ENCODE data around the gene LRRC10B.

The LRRC10B gene

DNA sequence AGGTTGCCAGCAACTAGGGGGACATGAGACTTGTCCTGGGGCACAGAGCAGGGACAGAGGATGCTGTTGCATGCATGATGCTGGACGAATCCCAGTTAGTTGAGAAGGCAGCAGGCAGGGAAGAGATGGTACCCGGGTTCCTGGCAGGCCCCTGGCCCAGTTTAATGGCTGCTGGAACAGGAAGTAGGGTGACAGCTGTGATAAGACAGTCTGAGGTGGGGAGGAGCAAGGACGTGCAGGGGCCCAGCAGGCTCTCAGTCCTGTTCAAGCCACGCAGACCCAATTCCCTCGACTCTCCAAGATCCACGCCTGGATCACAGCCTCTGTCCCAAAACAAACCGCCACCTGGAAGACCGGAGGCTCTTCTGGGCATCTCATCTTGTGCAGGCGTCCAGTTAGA is 32.0 kb downstream of the LRRC10B start:
- Histone ChIP-seq H3K4me3 (ENCODE audit: severe bottlenecking) (no peak overlapping the region), H3K9me3 (ENCODE audit: severe bottlenecking) (no peaks in the 10 kb centered on the region), H3K4me1 (ENCODE audit: insufficient read depth, poor library complexity, severe bottlenecking) (peaks cover 3% of the 10 kb centered on the region), H3K27me3 (ENCODE audit: insufficient read depth, poor library complexity, severe bottlenecking) (no peaks in the 10 kb centered on the region), H3K36me3 (ENCODE audit: low read depth) (no peaks in the 10 kb centered on the region), H3K27ac (ENCODE audit: poor library complexity, severe bottlenecking) (no peak overlapping the region)
- TF ChIP-seq, protein P1, sequence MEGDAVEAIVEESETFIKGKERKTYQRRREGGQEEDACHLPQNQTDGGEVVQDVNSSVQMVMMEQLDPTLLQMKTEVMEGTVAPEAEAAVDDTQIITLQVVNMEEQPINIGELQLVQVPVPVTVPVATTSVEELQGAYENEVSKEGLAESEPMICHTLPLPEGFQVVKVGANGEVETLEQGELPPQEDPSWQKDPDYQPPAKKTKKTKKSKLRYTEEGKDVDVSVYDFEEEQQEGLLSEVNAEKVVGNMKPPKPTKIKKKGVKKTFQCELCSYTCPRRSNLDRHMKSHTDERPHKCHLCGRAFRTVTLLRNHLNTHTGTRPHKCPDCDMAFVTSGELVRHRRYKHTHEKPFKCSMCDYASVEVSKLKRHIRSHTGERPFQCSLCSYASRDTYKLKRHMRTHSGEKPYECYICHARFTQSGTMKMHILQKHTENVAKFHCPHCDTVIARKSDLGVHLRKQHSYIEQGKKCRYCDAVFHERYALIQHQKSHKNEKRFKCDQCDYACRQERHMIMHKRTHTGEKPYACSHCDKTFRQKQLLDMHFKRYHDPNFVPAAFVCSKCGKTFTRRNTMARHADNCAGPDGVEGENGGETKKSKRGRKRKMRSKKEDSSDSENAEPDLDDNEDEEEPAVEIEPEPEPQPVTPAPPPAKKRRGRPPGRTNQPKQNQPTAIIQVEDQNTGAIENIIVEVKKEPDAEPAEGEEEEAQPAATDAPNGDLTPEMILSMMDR (IDR thresholded peaks at IDR 0.05; ENCODE audit: poor library complexity, severe bottlenecking) = no peak
- DNase-seq (ENCODE audit: low spot score) = no peak
- no peak for ATAC-seq (ENCODE audit: low read depth)

DNA sequence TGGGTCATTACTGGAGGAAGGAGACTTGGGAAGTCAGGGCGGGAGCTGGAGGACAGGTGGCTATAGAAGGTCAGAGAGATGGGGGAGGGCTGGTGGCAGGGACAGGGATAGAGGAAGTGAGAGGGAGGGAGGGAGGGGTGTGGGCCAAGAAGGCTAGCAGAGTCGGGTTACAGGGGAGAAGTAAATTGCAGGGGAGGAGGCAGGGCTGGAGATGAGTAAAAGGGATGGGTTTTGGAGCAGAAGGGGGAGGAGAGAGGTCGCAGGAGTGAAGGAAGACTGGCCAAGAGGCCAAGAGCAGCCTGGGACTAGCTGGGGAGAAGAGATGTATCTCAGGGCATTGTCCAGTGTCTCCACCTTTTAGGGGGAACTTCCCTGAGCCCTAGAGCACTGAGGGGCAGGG is 33.0 kb downstream of the LRRC10B start:
- Histone ChIP-seq H3K4me1 (ENCODE audit: insufficient read depth, poor library complexity, severe bottlenecking) (peaks cover 3% of the 10 kb centered on the region), H3K36me3 (ENCODE audit: low read depth) (no peaks in the 10 kb centered on the region), H3K4me3 (ENCODE audit: severe bottlenecking) (no peak overlapping the region), H3K9me3 (ENCODE audit: severe bottlenecking) (no peaks in the 10 kb centered on the region), H3K27ac (ENCODE audit: poor library complexity, severe bottlenecking) (no peak overlapping the region), H3K27me3 (ENCODE audit: insufficient read depth, poor library complexity, severe bottlenecking) (no peaks in the 10 kb centered on the region)
- TF ChIP-seq, protein P1 (IDR thresholded peaks at IDR 0.05; ENCODE audit: poor library complexity, severe bottlenecking) = no peak
- no peak for DNase-seq (ENCODE audit: low spot score)
- ATAC-seq (ENCODE audit: low read depth) = peak; percentile 70

DNA sequence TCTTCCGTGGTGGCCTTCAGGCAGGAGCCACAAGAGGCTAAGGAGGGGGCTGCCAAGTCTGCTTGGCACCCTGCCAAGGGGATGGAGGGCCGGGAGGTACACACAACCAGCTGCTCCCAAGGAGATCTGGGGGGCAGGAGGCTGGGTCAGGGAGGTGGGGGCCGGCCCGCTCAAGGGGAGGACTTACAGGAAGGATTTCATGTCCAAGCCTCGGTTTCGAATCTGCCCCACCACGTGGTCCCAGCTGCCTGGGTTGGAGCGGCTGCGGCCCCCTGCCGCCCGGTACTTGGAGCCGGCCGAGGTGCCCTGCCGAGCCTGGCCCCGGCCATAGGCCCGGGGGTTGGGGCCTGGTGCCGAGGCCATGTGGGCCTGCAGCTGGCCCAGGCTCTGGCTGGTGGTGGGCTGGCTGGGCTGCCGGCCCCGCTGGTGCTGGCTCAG is 33.5 kb downstream of the LRRC10B start:
- no peak for DNase-seq (ENCODE audit: low spot score)

DNA sequence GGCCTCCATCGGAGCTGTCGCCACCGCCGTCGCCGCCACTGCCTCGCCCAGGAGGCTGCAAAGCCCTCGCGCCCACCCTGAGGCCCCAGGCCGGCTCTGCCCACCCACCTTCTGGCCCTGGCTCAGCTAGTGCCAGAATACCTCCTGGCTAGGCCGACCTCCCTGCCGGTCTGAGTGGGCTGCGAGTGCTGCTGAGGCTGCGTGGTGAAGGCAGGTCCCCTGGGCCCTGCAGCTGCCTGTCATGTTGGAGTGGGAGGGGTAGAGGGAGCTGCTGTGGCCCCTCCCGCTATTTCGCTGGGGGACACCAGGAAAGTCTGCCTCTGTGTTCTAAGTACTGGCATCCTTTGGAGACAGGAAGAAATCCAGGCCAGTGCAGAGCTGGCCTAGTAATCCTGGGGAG is 34.2 kb downstream of the LRRC10B start:
- Histone ChIP-seq H3K36me3 (ENCODE audit: low read depth) (no peaks in the 10 kb centered on the region), H3K4me3 (ENCODE audit: severe bottlenecking) (no peak overlapping the region), H3K27ac (ENCODE audit: poor library complexity, severe bottlenecking) (no peak overlapping the region), H3K9me3 (ENCODE audit: severe bottlenecking) (no peaks in the 10 kb centered on the region), H3K27me3 (ENCODE audit: insufficient read depth, poor library complexity, severe bottlenecking) (no peaks in the 10 kb centered on the region), H3K4me1 (ENCODE audit: insufficient read depth, poor library complexity, severe bottlenecking) (peaks cover 3% of the 10 kb centered on the region)
- ATAC-seq (ENCODE audit: low read depth) (no peak), DNase-seq (ENCODE audit: low spot score) (no peak)
- TF ChIP-seq, protein P1 (IDR thresholded peaks at IDR 0.05; ENCODE audit: poor library complexity, severe bottlenecking) = no peak

More for the DNA sequence above, 33.5 kb downstream of the LRRC10B start:
- H3K4me1 ChIP-seq (ENCODE audit: insufficient read depth, poor library complexity, severe bottlenecking) = peaks cover 3% of the 10 kb centered on the region
- H3K27ac ChIP-seq (ENCODE audit: poor library complexity, severe bottlenecking) = no peak overlapping the region
- H3K27me3 ChIP-seq (ENCODE audit: insufficient read depth, poor library complexity, severe bottlenecking) = no peaks in the 10 kb centered on the region
- no peak overlapping the region for H3K4me3 ChIP-seq (ENCODE audit: severe bottlenecking)
- TF ChIP-seq, protein P1 (IDR thresholded peaks at IDR 0.05; ENCODE audit: poor library complexity, severe bottlenecking) = no peak
- H3K36me3 ChIP-seq (ENCODE audit: low read depth) = no peaks in the 10 kb centered on the region
- no peak for ATAC-seq (ENCODE audit: low read depth)
- no peaks in the 10 kb centered on the region for H3K9me3 ChIP-seq (ENCODE audit: severe bottlenecking)

DNA sequence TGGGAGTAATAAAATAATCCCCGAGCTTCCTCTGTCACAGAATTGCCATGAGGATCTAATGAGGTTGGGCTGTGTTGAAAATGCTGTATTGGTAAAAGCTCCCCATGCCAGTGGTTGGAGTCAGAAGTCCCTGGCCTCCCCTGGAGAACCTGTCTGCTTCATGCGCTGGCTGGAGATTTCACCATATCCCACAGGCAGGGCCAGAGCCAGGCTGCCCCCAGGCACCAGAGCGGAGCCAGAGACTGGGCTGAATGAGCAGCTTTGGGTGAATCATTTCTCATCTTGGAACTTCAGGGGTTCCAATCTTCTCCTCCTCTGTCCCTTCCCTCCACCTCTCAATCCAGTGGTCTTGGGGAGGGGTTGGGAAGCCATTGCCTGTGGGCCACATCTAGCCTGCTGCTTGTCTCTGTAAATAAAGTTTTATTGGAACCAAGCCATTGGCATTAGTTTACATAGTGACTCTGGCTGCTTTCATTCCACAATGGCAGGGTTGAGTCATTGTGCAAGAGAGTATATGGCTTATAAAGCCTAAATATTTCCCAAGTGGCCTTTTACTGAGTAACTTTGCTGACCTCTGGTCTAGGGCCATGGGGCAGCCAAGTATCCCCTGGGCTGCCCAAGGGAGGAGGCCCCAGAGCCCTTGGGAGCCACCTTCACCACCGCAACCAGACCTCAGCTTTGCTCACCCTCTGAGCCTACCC is 35.2 kb downstream of the LRRC10B start:
- TF ChIP-seq, protein P1 (IDR thresholded peaks at IDR 0.05; ENCODE audit: poor library complexity, severe bottlenecking) = no peak
- H3K27ac ChIP-seq (ENCODE audit: poor library complexity, severe bottlenecking) = no peak overlapping the region
- no peaks in the 10 kb centered on the region for H3K9me3 ChIP-seq (ENCODE audit: severe bottlenecking)
- no peaks in the 10 kb centered on the region for H3K27me3 ChIP-seq (ENCODE audit: insufficient read depth, poor library complexity, severe bottlenecking)
- ATAC-seq (ENCODE audit: low read depth) (peak; percentile 24; the same call in 2 of the 3 replicates), DNase-seq (ENCODE audit: low spot score) (no peak)
- H3K36me3 ChIP-seq (ENCODE audit: low read depth) = no peaks in the 10 kb centered on the region
- H3K4me3 ChIP-seq (ENCODE audit: severe bottlenecking) = no peak overlapping the region
- H3K4me1 ChIP-seq (ENCODE audit: insufficient read depth, poor library complexity, severe bottlenecking) = peaks cover 3% of the 10 kb centered on the region
